Lower leg skin (tissue), 4 donors: ENCODE results near the gene ITGB8. TPM values are rescaled to one million over a fixed set of nuclear protein-coding genes. Genes with fewer than 3 reads are reported as not detected.

ENCODE experiments used
- DNase-seq, 2 donors: peaks; one replicate each; pipeline ENCODE4 v3.0.0-alpha.2; 2019; ENCODE audit warnings: low spot score in 2 of 2
- H3K4me3 ChIP-seq: fragments of 200-600 bp; sonication (generic); 2 replicates; pipeline ENCODE4 v1.5.1; 2017; ENCODE audit warnings: mild to moderate bottlenecking, low read depth; ENCODE audit not compliant: poor library complexity, severe bottlenecking
- CTCF ChIP-seq, 3 donors: fragments of 450-650 bp; IDR thresholded peaks; one replicate each; pipeline ENCODE4 v1.5.1; 2016; ENCODE audit warnings: antibody characterized with exemption in 3 of 3, mild to moderate bottlenecking in 3 of 3, moderate library complexity in 2 of 3
- POLR2A ChIP-seq, 2 donors: fragments of 450-650 bp; IDR thresholded peaks; one replicate each; pipeline ENCODE4 v1.6.1; 2016 to 2017; ENCODE audit warnings: antibody characterized with exemption in 2 of 2, mild to moderate bottlenecking in 1 of 2, moderate library complexity in 1 of 2
- WGBS, 2 donors: methylation state at CpG; one replicate each; pipeline ENCODE4 v1.1.5; 2018; 5-methylcytosine and 5-hydroxymethylcytosine counted together
- intact Hi-C: fragments of 100-400 bp; cut with DNase I; formaldehyde crosslinking; loops from one replicate; pipeline ENCODE4 v1.15.0; 2023; ENCODE audit warnings: low total_unique reads
- total RNA-seq, 4 donors: library from RNA; depleted of rRNA; stranded (reverse); fragments of >200 nt; gene quantifications; one replicate each; pipeline ENCODE4 v1.1.0, GENCODE V29; 2016

Gene ITGB8
- total RNA-seq, 4 donors from 2014 or later, result 25.0 to 66.1 (median 48.9) TPM

- no peak overlapping the region for H3K4me3 ChIP-seq
- TF ChIP-seq CTCF (IDR thresholded peaks at IDR 0.05) (no peak), POLR2A (IDR thresholded peaks at IDR 0.05) (no peak)
- intact Hi-C loops, result no loop called here
- no peak for DNase-seq
- 68 to 83% methylated on average over 2 of the region's 2 CpGs for WGBS, 2 donors
These were observed 77.7 kb downstream of the ITGB8 start for GRCh38 chr7:20408467-20408826.

- TF ChIP-seq CTCF (IDR thresholded peaks at IDR 0.05) (no peak), POLR2A (IDR thresholded peaks at IDR 0.05) (no peak)
- WGBS, 2 donors, result 93 to 98% methylated on average over 5 of the region's 5 CpGs
- no peak overlapping the region for H3K4me3 ChIP-seq
- no peak for DNase-seq
- intact Hi-C loops, result no loop called here
These were observed 79.3 kb downstream of the ITGB8 start for GRCh38 chr7:20409961-20410360.

- 84 to 86% methylated on average over 2 of the region's 2 CpGs for WGBS, 2 donors
- TF ChIP-seq CTCF (IDR thresholded peaks at IDR 0.05) (no peak), POLR2A (IDR thresholded peaks at IDR 0.05) (no peak)
- DNase-seq, result no peak
- no peak overlapping the region for H3K4me3 ChIP-seq
- intact Hi-C loops, result no loop called here
These were observed 80.7 kb downstream of the ITGB8 start for GRCh38 chr7:20411372-20411771.

- DNase-seq, result no peak
- 68 to 76% methylated on average over 1 of the region's 1 CpG for WGBS, 2 donors
- no peak for TF ChIP-seq POLR2A (IDR thresholded peaks at IDR 0.05)
- TF ChIP-seq CTCF (IDR thresholded peaks at IDR 0.05), result no peak
- H3K4me3 ChIP-seq, result no peak overlapping the region
- intact Hi-C loops, result no loop called here
These were observed 81.3 kb downstream of the ITGB8 start for GRCh38 chr7:20412032-20412431.

- intact Hi-C loops, result no loop called here
- no peak for DNase-seq
- TF ChIP-seq POLR2A (IDR thresholded peaks at IDR 0.05), result no peak
- TF ChIP-seq CTCF (IDR thresholded peaks at IDR 0.05), result no peak
- H3K4me3 ChIP-seq, result no peak overlapping the region
- WGBS, 2 donors, result 94 to 96% methylated on average over 1 of the region's 1 CpG
These were observed 86.6 kb downstream of the ITGB8 start for GRCh38 chr7:20417260-20417659.

GRCh38 chr7:20417675-20418382 is 87.1 kb downstream of the ITGB8 start:
- intact Hi-C loops, result no loop called here
- no peak for TF ChIP-seq CTCF (IDR thresholded peaks at IDR 0.05)
- TF ChIP-seq POLR2A (IDR thresholded peaks at IDR 0.05), result no peak
- WGBS, 2 donors, result 52 to 57% methylated on average over 3 of the region's 3 CpGs

More at GRCh38 chr7:20417675-20418382, 87.1 kb downstream of the ITGB8 start:
- H3K4me3 ChIP-seq, result no peak overlapping the region
- DNase-seq, result no peak
